KBM-7 (cell line): Measurements from ENCODE around the gene EXD1.
"Not testable (repeated sequence)": the region's sequence is repeated elsewhere in the genome, so short reads cannot be mapped to it uniquely, and the experiment has no call there.

Source experiments
- DNase-seq: peaks from one replicate; pipeline ENCODE4 v3.0.0-alpha.2; 2015
- in situ Hi-C: fragments of 300-500 bp; cut with MboI; formaldehyde crosslinking; loops from 2 replicates; pipeline ENCODE4 v1.14.3; 2020; ENCODE audit warnings: low sequenced_read_pairs, low pct_unique_long_range_greater_than_20kb, mixed read lengths

EXD1 gene

GRCh38 chr15:41235929-41236328 is 5.4 kb upstream of the EXD1 start:
- in situ Hi-C loops, result no loop called here
- DNase-seq, result no peak

DNA sequence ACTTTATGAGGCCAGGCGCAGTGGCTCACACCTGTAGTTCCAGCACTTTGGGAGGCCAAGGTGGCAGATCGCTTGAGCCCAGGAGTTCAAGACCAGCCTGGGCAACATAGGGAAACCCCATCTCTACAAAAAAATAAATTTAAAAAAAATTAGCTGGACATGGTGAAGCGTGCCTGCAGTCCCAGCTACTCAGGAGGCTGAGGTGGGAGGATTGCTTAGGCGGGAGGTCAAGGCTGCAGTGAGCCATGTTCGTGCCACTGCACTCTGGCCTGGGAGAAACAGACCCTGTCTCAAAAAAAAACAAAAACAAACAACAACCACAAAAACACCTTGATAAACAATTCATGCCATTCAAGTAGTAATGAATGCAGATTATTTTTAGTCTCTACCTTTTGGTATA is 4.7 kb upstream of the EXD1 start:
- DNase-seq, in situ Hi-C loops: not testable (repeated sequence)

- DNase-seq, result no peak
- in situ Hi-C loops, result no loop called here
Observed at GRCh38 chr15:41233367-41233771, 2.8 kb upstream of the EXD1 start.

DNA sequence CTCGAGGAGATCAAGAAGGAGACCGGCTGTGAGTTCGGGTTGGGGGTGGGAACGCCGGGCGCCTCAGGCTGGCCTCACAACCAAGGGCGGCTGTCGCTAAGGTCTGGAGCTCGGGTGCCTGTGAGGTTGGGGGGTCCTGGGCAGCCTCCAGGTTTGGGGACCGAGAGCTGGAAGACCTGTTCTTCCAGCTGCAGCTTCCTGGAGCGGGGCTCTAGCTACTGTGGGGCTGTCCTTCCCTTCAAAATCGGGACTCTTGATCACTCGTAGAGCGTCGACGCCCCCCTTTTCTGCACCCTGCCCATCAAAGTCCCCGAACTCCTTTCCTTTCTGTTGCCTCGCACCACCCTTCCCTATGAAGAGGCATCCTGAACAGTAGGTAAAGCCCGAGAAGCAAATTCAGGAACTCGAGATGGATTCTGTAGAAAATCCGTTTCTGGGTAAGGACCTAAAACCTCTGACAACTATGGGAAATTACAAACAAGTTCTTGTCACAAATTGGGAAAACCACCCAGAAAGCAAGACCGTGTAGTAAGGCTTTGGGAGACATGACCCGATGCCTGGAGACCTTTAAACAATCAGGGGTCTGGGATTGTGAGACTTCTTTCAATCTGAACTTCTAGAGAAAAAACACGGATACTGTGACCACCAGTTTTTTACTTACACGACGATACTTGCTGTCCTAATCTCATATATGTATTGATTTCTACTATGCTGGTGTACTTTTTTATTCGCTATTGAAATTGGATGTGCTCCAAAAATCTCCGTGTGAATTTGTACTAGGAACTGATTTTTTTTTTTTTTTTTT is 1.1 kb upstream of the EXD1 start:
- DNase-seq, result no peak
- in situ Hi-C loops, result no loop called here

- in situ Hi-C loops, result no loop called here
- no peak for DNase-seq
Observed at GRCh38 chr15:41230345-41230649, 260 bp downstream of the EXD1 start.

DNA sequence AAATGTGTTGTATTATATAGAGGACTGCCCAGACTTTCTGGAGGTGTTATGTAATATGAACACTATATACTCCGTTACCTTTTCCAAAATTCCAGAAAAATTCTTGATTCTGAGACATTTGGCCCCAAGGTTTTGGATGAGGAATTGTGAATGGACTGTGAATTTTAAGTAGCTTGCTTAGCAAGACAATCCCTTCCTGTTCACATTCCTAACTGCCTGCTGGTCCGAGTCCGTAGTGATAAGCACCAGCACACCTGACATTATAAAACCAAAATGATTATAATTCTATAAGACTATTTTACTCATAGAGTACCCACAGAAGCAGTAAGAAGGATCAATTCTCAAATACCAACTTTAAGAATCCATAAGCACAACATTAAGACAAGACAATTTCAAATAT is 11.2 kb downstream of the EXD1 start:
- in situ Hi-C loops, result no loop called here
- no peak for DNase-seq

- in situ Hi-C loops, result no loop called here
- DNase-seq, result no peak
Observed at GRCh38 chr15:41218851-41219250, 11.7 kb downstream of the EXD1 start.

GRCh38 chr15:41215708-41216107 is 14.8 kb downstream of the EXD1 start:
- no peak for DNase-seq
- in situ Hi-C loops, result no loop called here

DNA sequence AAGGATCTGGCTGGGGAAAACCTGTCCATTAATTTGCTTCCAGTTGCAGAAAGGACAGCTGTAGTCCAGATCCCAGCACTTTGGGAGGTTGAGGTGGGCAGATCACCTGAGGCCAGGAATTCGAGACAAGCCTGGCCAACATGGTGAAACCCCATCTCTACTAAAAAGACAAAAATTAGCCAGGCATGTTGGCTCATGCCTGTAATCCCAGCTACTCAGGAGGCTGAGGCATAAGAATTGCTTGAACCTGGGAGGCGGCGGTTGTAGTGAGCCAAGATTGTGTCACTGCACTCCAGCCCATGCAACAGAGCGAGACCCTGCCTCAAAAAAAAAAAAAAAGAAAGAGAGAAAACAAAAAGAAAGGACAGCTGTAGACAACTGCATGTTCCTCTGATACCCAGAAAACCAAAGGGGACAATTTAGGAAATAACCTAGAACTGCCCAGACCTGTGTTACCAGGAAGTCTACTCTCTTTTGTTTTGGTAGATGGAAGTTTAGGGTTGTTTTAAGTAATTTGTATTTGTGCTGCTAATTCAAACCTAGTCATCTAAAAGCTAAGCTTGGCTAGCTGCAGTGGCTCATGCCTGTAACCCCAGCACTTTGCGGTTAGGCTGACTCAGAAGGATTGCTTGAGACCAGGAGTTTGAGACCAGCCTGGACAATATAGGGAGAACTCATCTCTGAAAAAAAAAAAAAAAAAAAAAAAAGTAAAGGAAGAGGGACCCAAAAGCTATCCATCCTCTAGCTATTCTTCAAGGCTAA is 22.7 kb downstream of the EXD1 start:
- no peak for DNase-seq
- in situ Hi-C loops, result no loop called here

GRCh38 chr15:41205315-41205714 is 25.2 kb downstream of the EXD1 start:
- in situ Hi-C loops, result no loop called here
- DNase-seq, result no peak

DNA sequence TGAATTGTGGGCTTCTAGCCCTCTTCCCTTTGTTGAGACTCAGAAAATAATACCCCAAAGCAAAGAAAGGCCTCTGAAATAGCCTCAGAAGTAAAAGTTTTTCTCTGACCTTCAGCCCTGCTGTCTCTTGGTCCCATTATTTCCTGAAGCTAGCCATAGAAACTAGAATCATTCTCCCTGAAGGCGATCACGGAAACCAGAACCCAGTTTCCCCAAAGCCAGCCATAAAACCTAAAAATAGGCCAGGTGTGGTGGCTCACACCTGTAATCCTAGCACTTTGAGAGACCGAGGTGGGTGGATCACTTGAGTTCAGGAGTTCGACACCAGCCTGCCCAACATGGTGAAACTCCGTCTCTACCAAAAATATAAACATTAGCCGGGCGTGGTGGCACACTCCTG is 27.2 kb downstream of the EXD1 start:
- no peak for DNase-seq
- in situ Hi-C loops, result no loop called here

GRCh38 chr15:41199470-41199869 is 31.1 kb downstream of the EXD1 start:
- in situ Hi-C loops, result no loop called here
- DNase-seq, result no peak

DNA sequence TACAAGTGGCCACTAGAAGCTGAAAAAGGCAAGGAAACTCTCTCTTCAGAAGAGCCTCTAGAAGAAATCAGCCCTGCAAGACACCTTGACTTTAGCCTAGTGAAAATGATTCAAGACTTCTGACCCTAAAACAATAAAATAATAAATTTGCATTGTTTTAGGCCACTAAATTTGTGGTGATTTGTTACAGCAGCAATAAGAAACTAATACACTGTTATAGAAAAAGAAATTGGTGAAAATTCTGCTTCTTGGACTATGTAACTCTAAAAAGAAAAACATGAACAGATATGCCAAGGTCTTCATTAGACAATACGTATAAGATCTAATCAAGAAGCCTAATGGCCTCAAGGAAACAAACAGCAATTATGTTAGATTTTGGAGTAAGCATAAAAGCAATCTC is 36.1 kb downstream of the EXD1 start:
- in situ Hi-C loops, result no loop called here
- no peak for DNase-seq

GRCh38 chr15:41183581-41183980 is 47.0 kb downstream of the EXD1 start:
- in situ Hi-C loops, result no loop called here
- DNase-seq, result no peak

DNA sequence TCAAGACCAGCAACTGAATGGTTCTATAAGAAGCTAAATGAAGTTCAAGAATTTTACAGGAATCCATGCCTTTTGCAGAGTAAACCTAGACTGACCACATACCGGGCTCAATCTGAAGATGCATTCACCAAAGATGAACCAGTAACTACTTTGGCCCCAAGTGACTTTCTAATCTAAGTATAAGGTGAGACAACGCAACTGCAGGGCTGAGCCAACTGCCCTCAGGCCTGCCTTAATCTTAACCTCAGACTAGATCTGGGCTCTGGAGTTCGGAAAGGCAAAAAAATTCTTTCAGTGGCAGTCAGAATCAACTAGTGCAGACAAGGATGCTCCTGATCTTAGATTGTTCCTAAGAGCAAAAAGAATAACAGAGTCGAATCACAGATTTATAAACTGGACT is 48.3 kb downstream of the EXD1 start:
- DNase-seq, result no peak
- in situ Hi-C loops, result no loop called here

GRCh38 chr15:41180206-41180789 is 50.3 kb downstream of the EXD1 start:
- no peak for DNase-seq
- in situ Hi-C loops, result no loop called here

DNA sequence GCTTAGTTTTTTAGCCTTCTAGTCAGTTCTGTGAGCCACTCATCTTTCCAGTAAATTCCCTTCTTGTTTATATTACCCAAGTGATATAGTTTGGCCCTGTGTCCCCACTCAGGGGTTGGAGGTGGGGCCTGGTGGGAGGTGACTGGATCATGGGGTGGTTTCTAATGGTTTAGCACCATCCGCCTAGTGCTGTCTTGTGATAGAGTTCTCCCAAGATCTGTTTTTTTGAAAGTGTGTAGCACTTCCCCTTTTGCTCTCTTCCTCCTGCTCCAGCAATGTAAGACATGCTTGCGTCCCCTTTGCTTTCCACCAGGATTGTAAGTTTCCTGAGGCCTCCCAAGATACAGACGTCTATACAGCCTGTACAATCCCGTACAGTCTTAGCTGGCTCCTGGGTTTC is 60.8 kb downstream of the EXD1 start:
- peak; percentile 80 for DNase-seq
- in situ Hi-C loops, result loop anchor here (10.0 kb wide), 1 partner anchor 255 kb away; no protein-coding TSS in a partner anchor

DNA sequence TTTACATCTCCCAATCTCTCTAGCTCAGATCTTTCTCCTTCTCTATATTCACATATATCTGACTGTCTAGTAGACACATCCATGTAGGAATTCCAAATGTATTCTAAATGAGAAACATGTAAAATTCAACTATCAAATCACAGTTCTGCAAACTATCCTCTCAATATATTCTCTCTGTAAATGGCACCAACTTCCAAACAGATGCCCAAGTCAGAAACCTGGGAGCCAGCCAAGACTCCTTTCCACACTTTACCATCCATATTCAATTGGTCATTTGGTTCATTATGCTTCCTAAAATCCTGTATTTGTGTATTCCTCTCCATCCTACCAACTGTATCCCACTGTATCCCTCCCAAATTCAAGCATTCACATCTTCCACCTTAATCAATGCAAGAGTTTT is 61.5 kb downstream of the EXD1 start:
- DNase-seq, result no peak
- in situ Hi-C loops, result no loop called here

DNA sequence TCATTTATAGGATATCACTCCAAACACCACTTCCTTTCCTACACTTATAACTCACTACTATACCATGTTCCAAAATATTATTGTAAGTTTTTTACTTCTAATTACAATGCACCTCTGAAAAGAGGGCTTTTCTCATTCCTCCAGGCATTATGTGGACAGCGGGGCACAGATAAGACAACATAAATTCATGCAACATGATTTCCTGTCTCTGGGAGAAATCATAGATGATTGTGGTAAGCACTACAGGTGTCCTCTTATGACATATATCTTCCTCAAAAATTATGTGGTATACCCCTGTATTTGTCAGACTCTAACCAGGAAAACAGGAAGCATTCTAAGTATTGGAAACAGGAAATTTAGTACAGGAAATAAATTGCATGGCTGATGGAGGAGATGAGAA is 68.8 kb downstream of the EXD1 start:
- in situ Hi-C loops, result no loop called here
- DNase-seq, result peak; percentile 18

GRCh38 chr15:41161336-41161735 is 69.2 kb downstream of the EXD1 start:
- DNase-seq, result no peak

More at GRCh38 chr15:41161336-41161735, 69.2 kb downstream of the EXD1 start:
- in situ Hi-C loops, result no loop called here
